Activated CD8-positive, alpha-beta memory T cell treated with anti-CD3 and anti-CD28 coated beads, Interleukin-2, amount 50 U/mL, for 1 hour (primary cell): ENCODE results near the gene CAMKK1.

Experiments
- DNase-seq: peaks from one replicate; pipeline ENCODE4 v3.0.0-alpha.2; 2020; ENCODE audit errors: extremely low read depth

Gene CAMKK1

DNA sequence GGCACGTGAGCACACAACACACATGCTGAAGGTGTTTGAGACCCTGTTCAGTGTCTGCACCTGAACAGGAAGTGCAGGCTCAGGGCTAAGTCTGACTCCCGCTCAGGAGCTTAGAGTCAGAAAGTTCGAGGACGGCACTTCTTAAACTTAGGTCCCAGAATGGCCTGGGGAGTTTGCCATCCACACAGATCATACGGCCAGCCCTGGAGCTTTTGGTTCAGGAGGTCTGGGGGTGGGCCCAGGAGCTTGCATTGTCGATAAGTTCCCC, 4.0 kb upstream of the CAMKK1 start:
- no peak for DNase-seq

DNA sequence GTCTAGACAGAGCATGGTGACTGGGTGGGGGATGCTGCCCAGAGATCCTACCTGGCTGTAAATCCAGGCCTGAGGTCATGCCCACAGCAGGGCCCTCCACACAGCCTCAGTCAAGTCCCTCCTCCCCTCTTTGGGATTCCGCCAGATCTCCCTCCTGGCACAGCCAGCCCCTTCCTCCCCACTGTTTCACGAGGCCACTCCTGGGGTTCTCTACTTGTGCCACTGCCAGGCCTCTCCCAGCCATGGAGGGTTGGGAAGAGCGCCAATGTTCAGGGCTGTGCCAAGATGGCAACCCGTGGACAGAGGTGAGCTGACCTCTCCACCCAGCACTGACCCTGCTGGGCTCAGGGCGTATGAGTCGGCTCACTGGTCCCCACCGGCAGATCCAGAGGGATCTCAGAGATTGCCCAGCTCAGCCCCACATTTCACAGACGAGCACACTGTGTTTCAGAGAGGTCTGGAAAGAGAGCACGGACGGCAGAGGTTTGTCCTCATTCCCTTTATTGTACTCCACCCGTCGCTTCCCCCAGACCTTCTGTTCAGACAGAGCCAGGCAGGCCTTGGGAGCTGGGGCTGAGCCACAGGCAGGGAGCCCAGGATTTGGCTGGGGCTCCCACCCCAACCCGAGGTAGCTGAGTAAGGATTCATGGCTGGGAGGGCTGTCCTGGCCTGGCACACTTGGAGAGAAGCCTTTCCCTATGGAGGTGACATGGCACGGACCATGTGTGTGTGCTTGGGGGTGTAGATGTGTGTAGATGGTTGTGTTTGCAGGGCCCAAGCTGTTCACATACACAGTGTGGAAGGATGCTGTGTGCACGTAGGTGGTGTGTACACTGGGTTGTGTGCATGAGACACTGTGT, 3.5 kb upstream of the CAMKK1 start:
- DNase-seq, result no peak

- no peak for DNase-seq
These were observed 2.5 kb upstream of the CAMKK1 start for GRCh38 chr17:3895354-3895753.

DNA sequence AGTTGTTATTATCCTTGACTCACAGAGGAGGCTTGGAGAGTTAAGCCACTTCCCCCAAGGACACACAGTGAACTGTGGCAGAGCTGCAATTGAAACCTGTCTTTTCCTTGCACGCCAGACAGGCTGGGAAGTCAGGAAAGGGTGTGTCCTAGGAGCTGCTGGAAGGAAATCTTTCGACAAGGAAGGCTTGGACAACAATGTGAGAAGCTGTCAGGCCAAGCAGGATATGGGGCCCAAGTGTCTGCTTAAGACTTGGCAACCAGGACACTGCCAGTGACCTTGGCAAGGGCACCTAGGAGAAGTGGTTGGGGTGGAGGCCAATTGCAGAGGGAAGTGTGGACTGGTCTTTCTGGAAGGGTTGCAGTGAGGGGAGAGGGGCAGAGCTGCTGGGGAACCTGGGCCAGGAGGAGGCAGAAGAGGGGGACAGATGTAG, 2.1 kb upstream of the CAMKK1 start:
- DNase-seq, result no peak

DNA sequence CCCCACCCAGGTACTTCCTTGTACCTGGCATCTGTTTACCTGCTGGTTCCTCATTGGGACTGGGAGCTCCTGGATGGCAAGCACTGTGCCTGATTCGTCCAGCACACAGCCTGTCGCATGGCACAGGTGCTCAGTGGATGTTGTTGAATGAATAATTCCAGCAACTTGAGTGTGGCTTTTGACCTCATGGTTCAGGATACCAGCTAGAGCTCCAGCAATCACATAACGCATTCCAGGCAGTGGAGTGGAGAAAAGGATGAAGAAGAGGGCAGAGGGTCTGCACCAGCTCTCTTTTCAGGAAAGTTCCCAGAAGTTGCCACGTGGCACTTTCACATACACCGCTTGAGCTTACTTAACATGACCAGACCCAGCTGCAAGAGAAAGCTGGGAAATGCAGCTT, 1.3 kb upstream of the CAMKK1 start:
- DNase-seq, result no peak

GRCh38 chr17:3893720-3894116, 865 bp upstream of the CAMKK1 start:
- DNase-seq, result no peak

- peak; percentile 61 for DNase-seq
These were observed 506 bp downstream of the CAMKK1 start for GRCh38 chr17:3892095-3892998.

DNA sequence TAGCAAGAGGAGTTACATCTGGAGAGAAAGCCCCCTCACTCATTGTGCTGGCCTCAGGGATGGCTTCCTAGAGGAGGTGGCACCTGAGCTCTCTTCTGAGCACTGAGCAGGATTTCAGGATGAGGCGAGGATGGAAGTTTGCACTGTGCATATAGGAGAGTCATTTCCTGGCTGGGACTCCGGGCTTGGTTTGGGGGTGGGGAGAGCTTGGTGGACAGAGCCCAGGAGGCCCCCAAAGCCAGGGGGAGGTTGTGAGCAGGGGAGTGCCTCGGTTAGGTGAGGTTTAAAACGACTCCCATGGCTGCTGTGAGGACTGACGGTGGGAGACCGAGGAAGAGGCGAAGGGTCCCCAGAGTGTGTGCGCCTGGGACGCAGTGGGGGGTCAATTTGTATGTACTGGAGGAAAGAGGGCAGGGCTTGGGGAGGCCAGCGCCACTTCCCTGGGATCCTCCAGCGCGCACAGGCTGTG, 1.2 kb downstream of the CAMKK1 start:
- no peak for DNase-seq

DNA sequence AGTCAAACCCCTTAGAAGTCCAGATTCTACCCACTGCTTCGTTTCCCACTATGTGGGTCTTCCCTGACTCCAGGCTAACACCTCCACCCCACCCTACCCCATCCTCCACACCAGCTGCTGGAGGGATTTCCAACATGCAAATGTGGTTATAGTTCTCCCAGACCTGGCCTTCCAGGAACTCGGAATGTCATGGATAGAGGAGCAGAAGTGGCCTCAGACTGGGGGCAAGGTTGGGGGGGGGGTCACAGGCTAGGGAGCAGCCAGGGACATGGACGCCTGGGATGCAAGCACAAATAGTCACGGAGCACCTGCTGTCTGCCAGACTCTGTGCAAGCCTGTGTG, 2.0 kb downstream of the CAMKK1 start:
- no peak for DNase-seq

GRCh38 chr17:3890082-3890877, 2.6 kb downstream of the CAMKK1 start:
- DNase-seq, result no peak

DNA sequence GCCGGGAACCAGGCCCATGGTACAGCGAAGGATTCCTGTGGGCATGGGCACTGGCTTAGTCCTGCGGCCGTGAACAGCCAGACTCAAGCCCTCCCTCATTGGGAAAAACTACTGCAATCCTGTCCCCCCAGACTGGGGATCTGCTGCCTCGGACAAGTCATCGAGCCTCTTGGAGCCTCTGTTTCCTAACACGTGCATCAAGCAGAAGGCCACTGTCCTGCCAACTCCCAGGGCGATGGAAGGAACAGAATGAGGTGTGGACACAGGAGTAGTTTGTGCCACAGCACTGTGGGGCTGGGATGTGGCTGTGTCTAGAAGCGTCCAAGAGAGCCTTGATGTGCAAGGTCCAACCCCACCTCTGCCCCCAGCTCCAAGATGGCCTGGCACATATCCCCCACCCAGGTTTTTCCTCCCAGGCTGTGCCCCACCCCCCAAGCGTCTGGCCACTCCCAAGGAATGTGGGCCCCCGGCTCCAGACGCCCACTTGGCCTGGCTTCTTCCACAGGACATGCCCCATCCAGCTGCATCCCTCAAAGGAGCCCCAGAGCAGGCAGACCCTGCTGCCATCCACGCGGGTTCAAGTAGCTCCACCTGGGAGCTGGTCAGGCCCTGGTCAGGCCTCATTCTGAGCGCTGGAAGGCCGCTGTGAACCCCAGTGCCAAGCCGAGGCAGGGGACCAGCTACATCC, 3.4 kb downstream of the CAMKK1 start:
- DNase-seq, result no peak

DNA sequence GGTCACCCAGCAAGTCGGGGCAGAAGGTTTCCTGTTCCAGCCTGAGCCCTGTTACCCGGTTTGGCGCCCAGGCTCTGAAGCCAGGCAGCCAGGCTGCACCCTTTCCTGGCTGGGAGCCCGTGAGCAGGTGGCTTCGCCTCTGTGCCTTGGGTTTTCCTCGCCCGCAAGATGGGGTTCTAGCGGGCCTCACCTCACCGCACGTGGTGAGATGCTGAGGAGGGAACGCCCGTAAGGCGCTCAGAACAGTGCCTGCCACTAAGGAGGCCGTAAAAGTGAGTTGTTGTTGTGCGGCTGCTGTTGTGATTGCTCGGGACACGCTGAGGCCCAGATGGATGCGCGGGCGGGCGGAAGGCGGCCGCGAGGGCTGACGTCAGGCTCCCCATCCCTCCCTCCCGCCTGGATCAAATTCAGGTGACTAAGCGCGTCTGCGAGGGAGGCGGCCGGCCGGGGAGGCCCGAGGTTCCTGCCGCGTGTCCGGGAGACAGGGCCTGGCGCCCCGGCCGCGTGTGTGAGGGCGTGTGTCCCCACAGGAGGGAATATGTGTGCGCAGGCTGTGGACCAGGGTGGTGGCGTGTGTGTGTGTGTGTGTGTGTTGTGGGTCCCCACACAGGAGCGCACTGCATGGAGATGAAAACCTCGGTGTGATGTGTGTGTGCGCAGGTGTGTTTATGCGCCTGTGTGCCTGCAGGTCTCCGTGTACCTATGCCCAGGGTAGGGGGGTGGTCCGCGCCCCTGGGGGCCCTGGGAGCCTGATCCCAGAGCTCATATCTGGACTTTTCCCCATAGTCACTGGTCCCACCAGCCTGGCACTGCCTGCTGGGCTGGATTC, 4.3 kb downstream of the CAMKK1 start:
- DNase-seq, result no peak

DNA sequence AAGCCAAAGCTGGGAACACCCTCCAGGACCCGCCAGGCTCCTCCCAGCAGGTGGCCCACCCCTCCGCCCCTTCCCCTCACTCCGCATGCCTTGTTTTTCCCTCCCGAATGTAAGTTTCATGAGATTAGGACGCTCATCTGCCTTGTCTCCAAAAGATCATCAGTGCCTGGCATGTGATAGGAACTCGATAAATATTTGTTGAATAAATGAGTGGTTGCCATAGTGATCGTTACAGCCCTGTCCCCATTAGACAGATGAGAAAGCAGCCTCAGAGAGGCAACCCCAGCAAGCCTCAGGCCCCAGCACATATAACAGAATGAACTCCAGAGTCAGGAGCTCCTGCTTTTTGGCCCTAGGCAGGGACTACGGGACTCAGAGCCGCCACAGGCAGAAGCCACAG, 5.0 kb downstream of the CAMKK1 start:
- DNase-seq, result no peak

DNA sequence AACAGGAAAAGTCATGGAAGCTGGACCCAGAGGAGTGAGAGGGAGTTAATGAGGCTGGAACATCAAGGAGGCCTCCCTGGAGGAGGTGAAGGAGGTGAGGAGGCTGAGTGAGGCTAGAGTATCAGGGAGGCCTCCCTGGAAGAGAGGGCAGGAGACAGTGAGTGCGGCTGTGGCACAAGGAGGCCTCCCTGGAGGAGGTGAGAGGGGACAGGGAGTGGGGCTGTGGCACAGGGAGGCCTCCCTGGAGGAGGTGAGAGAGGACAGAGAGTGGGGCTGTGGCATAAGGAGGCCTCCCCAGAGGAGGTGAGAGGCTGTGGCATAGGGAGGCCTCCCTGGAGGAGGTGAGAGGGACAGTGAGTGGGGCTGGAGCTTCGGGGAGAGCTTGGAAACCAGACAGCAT, 5.5 kb downstream of the CAMKK1 start:
- DNase-seq, result no peak

DNA sequence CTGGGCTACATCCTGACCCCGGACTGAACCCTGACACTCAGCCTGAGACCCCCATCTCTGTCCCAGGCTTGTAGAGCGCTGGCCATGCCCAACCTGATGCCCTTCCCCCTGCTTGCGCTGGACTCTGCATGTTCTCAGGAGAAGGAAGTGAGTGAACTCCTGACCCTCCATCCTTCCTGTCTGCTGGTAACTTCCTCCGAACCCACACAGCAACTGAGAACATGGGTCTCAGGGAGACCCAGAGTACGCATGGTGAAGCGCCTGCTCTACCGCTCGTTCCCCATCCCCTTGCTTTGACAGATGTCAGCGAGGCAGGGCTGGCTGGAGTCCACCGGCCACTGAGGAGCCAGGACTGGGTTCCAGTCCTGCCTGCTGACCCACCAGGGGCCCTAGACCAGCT, 6.1 kb downstream of the CAMKK1 start:
- DNase-seq, result no peak

- no peak for DNase-seq
These were observed 6.9 kb downstream of the CAMKK1 start for GRCh38 chr17:3885970-3886369.

DNA sequence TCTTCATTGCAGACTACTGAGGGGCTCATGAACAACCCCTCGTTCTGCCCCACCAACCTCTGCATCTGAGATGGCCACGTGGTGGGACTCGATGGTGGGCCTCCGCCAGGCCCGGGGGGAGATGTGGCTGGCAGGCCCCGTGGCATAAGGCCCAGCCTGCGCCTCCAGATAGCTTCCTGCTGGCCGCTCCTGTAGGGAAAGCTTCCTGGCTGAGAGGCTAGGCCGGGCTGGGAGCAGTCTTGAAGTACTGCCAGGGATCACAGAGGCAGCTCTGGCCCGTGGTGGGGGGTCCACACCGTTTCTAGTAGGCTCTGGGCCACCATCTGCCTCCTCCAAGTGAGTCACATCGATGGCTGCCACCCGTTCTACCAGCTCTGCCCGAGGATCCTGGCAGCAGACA, 7.6 kb downstream of the CAMKK1 start:
- no peak for DNase-seq

DNA sequence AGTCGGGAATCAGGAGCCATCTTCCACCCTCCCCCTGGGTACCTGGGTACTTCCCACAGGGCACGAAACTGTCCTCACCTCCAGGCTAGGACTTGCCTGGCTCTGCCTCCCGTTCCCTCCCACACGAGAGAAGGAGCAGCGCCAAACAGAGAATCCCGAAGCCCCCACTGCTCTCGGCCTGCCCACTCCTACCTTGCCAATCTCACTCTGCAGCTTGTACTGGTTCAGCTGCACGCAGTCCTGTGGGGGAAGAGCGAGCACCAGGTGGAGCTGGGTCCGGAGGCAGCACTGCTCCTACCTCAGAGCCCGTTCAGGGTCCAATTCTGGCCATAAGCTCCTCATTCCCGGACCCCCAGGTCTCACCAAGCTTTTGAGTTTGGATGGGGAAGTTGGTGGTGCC, 8.7 kb downstream of the CAMKK1 start:
- DNase-seq, result no peak

DNA sequence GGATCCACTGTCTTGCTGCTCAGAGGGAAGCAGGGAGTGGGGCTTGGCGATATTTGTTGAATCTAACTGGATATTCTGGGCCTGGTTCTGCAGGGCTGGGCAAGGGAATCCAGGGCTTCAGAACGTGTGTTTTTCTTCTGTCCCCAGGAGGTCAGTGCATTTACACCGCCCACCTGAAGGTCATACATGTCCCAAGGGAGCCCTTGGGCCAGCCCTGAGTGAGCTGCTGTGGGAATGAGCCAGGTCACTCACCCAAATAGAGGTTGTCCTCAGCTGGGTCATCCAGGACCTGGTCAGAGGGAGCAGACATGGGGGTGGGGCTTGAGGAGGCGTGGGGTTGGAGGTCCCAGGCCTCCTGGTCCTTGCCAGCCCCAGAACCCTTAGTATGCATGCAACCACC, 10.6 kb downstream of the CAMKK1 start:
- no peak for DNase-seq

DNA sequence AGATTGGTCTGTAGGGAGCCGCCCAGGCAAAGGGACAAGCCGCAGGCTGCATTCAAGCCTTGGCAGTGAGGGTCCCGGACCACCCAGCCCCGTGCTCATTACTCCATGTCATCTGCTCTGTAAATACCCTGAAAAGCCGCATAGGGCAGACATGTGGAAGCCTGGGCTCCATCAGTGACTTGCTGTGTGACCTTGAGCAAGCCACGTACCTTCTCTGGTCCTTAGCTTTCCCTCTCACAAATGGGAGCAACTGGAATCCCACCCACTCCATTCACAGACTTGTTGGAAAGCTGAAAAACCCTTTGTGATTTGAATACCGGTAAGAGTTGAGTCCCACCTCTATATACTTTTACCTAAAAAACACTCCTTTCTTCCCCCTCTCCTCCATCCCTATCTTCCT, 11.9 kb downstream of the CAMKK1 start:
- no peak for DNase-seq
